WTC11 (cell line): ENCODE measurements around the gene AHNAK2. TPM values are rescaled to one million over a fixed set of nuclear protein-coding genes. Genes with fewer than 3 reads are reported as not detected.

Experiments used
- ESRRA ChIP-seq: sonication (generic); formaldehyde crosslinking; IDR thresholded peaks from 2 replicates; pipeline ENCODE4 v1.8.1; 2022; ENCODE audit warnings: mild to moderate bottlenecking, missing genetic modification reagents, borderline replicate concordance
- IRF2 ChIP-seq: sonication (generic); formaldehyde crosslinking; IDR thresholded peaks from 2 replicates; pipeline ENCODE4 v1.8.0; 2022; ENCODE audit warnings: low read depth, missing genetic modification reagents, borderline replicate concordance
- MYBL2 ChIP-seq: sonication (generic); formaldehyde crosslinking; IDR thresholded peaks from 2 replicates; pipeline ENCODE4 v1.8.1; 2023; ENCODE audit warnings: mild to moderate bottlenecking, moderate library complexity, missing genetic modification reagents
- SP1 ChIP-seq: sonication (generic); formaldehyde crosslinking; conservative IDR thresholded peaks from 2 replicates; pipeline ENCODE4 v1.8.1; 2022; ENCODE audit warnings: missing genetic modification reagents
- TEAD1 ChIP-seq: sonication (generic); formaldehyde crosslinking; IDR thresholded peaks from 2 replicates; pipeline ENCODE4 v1.8.0; 2022; ENCODE audit warnings: mild to moderate bottlenecking, missing genetic modification reagents
- ZNF263 ChIP-seq: sonication (generic); formaldehyde crosslinking; IDR thresholded peaks from 2 replicates; pipeline ENCODE4 v1.8.1; 2022; ENCODE audit warnings: low read depth, mild to moderate bottlenecking, moderate library complexity, missing genetic modification reagents
- ZNF423 ChIP-seq: fragments of 250-450 bp; sonication (Bioruptor Pico); IDR thresholded peaks from 2 replicates; pipeline ENCODE4 v2.1.2; 2022; ENCODE audit warnings: mild to moderate bottlenecking, moderate library complexity
- total RNA-seq: library from RNA; stranded (reverse); gene quantifications from 3 replicates; pipeline ENCODE4 v1.2.3, GENCODE V29; 2021
- TF ChIP-seq, protein P1 (sequence below): sonication (generic); formaldehyde crosslinking; IDR thresholded peaks from 2 replicates; pipeline ENCODE4 v1.8.1; 2023; ENCODE audit warnings: mild to moderate bottlenecking, moderate library complexity, missing genetic modification reagents
- TF ChIP-seq, protein P2 (sequence below): sonication (generic); formaldehyde crosslinking; IDR thresholded peaks from 2 replicates; pipeline ENCODE4 v1.8.0; 2022; ENCODE audit warnings: mild to moderate bottlenecking, missing genetic modification reagents
- TF ChIP-seq, protein P3 (sequence below): fragments of 200-600 bp; IDR thresholded peaks from 2 replicates; pipeline ENCODE4 v1.8.0; 2022; ENCODE audit warnings: antibody characterized with exemption
- TF ChIP-seq, protein P4 (sequence below): sonication (generic); formaldehyde crosslinking; conservative IDR thresholded peaks from 2 replicates; pipeline ENCODE4 v1.8.1; 2023; ENCODE audit warnings: mild to moderate bottlenecking, low read depth, missing genetic modification reagents, moderate library complexity
- TF ChIP-seq, protein P5 (sequence below): sonication (generic); formaldehyde crosslinking; IDR thresholded peaks from 2 replicates; pipeline ENCODE4 v1.8.1; 2023; ENCODE audit warnings: mild to moderate bottlenecking, missing genetic modification reagents, borderline replicate concordance
- TF ChIP-seq, protein P6 (sequence below): sonication (generic); formaldehyde crosslinking; conservative IDR thresholded peaks from 2 replicates; pipeline ENCODE4 v1.8.1; 2022; ENCODE audit warnings: mild to moderate bottlenecking, missing genetic modification reagents
- TF ChIP-seq, protein P7 (sequence below): fragments of 250-450 bp; sonication (Bioruptor Pico); IDR thresholded peaks from 2 replicates; pipeline ENCODE4 v1.9.0; 2021; ENCODE audit warnings: mild to moderate bottlenecking, borderline replicate concordance
- TF ChIP-seq, protein P8 (sequence below): sonication (generic); formaldehyde crosslinking; IDR thresholded peaks from 2 replicates; pipeline ENCODE4 v1.8.1; 2023; ENCODE audit warnings: mild to moderate bottlenecking, missing genetic modification reagents

Gene AHNAK2
- total RNA-seq, 1 experiment from 2014 or later, result 3.5 TPM

DNA sequence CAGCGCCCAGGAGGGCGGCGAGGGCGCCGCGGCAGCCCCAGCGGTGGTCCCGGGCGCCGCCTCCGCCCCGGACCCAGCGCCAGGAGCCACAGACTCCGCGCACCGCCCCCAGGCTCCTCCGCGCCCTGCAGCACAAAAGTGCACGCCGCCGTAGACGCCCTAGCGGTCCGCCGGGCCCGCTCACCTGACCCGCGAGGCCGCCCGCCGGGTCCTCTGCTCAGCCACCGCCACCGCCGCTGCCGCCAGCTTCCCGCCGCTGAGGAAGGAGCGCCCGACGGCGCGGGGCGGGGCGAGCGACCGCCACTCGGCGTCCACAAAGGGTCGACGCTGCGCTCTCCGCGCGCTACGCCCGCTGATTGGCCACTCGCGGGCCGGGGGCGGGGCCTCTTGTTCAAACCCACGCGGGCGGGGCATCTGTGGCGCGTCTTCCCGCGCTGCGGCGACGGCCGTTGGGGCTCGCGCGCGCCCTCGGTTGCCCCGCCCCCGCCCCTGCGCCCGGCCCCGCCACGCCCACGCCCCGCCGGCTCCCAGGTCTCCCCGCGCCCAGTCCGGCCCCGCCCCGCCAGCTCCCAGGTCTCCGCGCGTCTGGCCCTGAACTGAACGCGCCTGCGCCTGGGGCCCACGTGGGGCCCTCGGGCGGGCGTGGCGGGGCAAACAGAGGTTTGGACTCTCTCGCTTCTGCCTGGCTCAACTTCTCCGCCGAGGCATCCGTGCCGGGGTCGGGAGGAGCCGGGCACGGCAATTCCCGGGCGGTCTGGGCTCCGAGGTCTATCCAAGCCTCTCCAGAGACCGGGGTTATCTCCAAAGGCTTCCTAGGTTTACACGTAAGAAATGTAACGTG, 42.9 kb upstream of the AHNAK2 start, which contains the start of gene CDCA4 (continued):
- no peak for TF ChIP-seq IRF2
- TF ChIP-seq, protein P1, sequence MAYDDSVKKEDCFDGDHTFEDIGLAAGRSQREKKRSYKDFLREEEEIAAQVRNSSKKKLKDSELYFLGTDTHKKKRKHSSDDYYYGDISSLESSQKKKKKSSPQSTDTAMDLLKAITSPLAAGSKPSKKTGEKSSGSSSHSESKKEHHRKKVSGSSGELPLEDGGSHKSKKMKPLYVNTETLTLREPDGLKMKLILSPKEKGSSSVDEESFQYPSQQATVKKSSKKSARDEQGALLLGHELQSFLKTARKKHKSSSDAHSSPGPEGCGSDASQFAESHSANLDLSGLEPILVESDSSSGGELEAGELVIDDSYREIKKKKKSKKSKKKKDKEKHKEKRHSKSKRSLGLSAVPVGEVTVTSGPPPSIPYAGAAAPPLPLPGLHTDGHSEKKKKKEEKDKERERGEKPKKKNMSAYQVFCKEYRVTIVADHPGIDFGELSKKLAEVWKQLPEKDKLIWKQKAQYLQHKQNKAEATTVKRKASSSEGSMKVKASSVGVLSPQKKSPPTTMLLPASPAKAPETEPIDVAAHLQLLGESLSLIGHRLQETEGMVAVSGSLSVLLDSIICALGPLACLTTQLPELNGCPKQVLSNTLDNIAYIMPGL, result no peak; the same call in 1 of the 2 replicates
- TF ChIP-seq, protein P2, sequence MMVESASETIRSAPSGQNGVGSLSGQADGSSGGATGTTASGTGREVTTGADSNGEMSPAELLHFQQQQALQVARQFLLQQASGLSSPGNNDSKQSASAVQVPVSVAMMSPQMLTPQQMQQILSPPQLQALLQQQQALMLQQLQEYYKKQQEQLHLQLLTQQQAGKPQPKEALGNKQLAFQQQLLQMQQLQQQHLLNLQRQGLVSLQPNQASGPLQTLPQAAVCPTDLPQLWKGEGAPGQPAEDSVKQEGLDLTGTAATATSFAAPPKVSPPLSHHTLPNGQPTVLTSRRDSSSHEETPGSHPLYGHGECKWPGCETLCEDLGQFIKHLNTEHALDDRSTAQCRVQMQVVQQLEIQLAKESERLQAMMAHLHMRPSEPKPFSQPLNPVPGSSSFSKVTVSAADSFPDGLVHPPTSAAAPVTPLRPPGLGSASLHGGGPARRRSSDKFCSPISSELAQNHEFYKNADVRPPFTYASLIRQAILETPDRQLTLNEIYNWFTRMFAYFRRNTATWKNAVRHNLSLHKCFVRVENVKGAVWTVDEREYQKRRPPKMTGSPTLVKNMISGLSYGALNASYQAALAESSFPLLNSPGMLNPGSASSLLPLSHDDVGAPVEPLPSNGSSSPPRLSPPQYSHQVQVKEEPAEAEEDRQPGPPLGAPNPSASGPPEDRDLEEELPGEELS, result no peak; the same call in 1 of the 2 replicates
- peak; percentile 60; the same call in 1 of the 2 replicates for TF ChIP-seq TEAD1 (CRISPR knock-in tag)
- peak; percentile 91 for TF ChIP-seq SP1
- TF ChIP-seq, protein P3, sequence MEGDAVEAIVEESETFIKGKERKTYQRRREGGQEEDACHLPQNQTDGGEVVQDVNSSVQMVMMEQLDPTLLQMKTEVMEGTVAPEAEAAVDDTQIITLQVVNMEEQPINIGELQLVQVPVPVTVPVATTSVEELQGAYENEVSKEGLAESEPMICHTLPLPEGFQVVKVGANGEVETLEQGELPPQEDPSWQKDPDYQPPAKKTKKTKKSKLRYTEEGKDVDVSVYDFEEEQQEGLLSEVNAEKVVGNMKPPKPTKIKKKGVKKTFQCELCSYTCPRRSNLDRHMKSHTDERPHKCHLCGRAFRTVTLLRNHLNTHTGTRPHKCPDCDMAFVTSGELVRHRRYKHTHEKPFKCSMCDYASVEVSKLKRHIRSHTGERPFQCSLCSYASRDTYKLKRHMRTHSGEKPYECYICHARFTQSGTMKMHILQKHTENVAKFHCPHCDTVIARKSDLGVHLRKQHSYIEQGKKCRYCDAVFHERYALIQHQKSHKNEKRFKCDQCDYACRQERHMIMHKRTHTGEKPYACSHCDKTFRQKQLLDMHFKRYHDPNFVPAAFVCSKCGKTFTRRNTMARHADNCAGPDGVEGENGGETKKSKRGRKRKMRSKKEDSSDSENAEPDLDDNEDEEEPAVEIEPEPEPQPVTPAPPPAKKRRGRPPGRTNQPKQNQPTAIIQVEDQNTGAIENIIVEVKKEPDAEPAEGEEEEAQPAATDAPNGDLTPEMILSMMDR, result no peak
- TF ChIP-seq MYBL2 (CRISPR knock-in tag), result peak; percentile 98
- TF ChIP-seq, protein P4, sequence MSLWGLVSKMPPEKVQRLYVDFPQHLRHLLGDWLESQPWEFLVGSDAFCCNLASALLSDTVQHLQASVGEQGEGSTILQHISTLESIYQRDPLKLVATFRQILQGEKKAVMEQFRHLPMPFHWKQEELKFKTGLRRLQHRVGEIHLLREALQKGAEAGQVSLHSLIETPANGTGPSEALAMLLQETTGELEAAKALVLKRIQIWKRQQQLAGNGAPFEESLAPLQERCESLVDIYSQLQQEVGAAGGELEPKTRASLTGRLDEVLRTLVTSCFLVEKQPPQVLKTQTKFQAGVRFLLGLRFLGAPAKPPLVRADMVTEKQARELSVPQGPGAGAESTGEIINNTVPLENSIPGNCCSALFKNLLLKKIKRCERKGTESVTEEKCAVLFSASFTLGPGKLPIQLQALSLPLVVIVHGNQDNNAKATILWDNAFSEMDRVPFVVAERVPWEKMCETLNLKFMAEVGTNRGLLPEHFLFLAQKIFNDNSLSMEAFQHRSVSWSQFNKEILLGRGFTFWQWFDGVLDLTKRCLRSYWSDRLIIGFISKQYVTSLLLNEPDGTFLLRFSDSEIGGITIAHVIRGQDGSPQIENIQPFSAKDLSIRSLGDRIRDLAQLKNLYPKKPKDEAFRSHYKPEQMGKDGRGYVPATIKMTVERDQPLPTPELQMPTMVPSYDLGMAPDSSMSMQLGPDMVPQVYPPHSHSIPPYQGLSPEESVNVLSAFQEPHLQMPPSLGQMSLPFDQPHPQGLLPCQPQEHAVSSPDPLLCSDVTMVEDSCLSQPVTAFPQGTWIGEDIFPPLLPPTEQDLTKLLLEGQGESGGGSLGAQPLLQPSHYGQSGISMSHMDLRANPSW (CRISPR knock-in tag), result no peak
- TF ChIP-seq, protein P5, sequence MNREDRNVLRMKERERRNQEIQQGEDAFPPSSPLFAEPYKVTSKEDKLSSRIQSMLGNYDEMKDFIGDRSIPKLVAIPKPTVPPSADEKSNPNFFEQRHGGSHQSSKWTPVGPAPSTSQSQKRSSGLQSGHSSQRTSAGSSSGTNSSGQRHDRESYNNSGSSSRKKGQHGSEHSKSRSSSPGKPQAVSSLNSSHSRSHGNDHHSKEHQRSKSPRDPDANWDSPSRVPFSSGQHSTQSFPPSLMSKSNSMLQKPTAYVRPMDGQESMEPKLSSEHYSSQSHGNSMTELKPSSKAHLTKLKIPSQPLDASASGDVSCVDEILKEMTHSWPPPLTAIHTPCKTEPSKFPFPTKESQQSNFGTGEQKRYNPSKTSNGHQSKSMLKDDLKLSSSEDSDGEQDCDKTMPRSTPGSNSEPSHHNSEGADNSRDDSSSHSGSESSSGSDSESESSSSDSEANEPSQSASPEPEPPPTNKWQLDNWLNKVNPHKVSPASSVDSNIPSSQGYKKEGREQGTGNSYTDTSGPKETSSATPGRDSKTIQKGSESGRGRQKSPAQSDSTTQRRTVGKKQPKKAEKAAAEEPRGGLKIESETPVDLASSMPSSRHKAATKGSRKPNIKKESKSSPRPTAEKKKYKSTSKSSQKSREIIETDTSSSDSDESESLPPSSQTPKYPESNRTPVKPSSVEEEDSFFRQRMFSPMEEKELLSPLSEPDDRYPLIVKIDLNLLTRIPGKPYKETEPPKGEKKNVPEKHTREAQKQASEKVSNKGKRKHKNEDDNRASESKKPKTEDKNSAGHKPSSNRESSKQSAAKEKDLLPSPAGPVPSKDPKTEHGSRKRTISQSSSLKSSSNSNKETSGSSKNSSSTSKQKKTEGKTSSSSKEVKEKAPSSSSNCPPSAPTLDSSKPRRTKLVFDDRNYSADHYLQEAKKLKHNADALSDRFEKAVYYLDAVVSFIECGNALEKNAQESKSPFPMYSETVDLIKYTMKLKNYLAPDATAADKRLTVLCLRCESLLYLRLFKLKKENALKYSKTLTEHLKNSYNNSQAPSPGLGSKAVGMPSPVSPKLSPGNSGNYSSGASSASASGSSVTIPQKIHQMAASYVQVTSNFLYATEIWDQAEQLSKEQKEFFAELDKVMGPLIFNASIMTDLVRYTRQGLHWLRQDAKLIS (CRISPR knock-in tag), result no peak
- TF ChIP-seq ZNF423 (CRISPR knock-in tag), result no peak
- TF ChIP-seq ESRRA (CRISPR knock-in tag), result no peak
- TF ChIP-seq, protein P6, sequence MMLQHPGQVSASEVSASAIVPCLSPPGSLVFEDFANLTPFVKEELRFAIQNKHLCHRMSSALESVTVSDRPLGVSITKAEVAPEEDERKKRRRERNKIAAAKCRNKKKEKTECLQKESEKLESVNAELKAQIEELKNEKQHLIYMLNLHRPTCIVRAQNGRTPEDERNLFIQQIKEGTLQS (CRISPR knock-in tag), result no peak
- TF ChIP-seq ZNF263 (CRISPR knock-in tag), result no peak
- TF ChIP-seq, protein P7, sequence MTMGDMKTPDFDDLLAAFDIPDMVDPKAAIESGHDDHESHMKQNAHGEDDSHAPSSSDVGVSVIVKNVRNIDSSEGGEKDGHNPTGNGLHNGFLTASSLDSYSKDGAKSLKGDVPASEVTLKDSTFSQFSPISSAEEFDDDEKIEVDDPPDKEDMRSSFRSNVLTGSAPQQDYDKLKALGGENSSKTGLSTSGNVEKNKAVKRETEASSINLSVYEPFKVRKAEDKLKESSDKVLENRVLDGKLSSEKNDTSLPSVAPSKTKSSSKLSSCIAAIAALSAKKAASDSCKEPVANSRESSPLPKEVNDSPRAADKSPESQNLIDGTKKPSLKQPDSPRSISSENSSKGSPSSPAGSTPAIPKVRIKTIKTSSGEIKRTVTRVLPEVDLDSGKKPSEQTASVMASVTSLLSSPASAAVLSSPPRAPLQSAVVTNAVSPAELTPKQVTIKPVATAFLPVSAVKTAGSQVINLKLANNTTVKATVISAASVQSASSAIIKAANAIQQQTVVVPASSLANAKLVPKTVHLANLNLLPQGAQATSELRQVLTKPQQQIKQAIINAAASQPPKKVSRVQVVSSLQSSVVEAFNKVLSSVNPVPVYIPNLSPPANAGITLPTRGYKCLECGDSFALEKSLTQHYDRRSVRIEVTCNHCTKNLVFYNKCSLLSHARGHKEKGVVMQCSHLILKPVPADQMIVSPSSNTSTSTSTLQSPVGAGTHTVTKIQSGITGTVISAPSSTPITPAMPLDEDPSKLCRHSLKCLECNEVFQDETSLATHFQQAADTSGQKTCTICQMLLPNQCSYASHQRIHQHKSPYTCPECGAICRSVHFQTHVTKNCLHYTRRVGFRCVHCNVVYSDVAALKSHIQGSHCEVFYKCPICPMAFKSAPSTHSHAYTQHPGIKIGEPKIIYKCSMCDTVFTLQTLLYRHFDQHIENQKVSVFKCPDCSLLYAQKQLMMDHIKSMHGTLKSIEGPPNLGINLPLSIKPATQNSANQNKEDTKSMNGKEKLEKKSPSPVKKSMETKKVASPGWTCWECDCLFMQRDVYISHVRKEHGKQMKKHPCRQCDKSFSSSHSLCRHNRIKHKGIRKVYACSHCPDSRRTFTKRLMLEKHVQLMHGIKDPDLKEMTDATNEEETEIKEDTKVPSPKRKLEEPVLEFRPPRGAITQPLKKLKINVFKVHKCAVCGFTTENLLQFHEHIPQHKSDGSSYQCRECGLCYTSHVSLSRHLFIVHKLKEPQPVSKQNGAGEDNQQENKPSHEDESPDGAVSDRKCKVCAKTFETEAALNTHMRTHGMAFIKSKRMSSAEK (CRISPR knock-in tag), result no peak
- TF ChIP-seq, protein P8, sequence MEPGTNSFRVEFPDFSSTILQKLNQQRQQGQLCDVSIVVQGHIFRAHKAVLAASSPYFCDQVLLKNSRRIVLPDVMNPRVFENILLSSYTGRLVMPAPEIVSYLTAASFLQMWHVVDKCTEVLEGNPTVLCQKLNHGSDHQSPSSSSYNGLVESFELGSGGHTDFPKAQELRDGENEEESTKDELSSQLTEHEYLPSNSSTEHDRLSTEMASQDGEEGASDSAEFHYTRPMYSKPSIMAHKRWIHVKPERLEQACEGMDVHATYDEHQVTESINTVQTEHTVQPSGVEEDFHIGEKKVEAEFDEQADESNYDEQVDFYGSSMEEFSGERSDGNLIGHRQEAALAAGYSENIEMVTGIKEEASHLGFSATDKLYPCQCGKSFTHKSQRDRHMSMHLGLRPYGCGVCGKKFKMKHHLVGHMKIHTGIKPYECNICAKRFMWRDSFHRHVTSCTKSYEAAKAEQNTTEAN (CRISPR knock-in tag), result no peak
